Esophagus muscularis mucosa (tissue), 4 donors: Measurements from ENCODE around the gene MYRF. TPM values are rescaled to one million over a fixed set of nuclear protein-coding genes. Genes with fewer than 3 reads are reported as not detected.

Experiments
- DNase-seq: peaks from one replicate; pipeline ENCODE4 v3.0.0-alpha.2; 2017; ENCODE audit errors: extremely low spot score
- H3K27ac ChIP-seq, 4 donors: fragments of 200-600 bp; sonication (generic); replicated peaks in 1 of 4; 1 replicate in 3 of 4; 2 replicates in 1 of 4; pipeline ENCODE4 v1.5.1; 2016 to 2019; ENCODE audit warnings: mild to moderate bottlenecking in 1 of 4
- H3K27me3 ChIP-seq, 4 donors: fragments of 200-600 bp; sonication (generic); one replicate each; pipeline versions ENCODE4 v1.5.1 to v1.6.0; 2016 to 2019
- H3K36me3 ChIP-seq, 4 donors: fragments of 200-600 bp; sonication (generic); one replicate each; pipeline ENCODE4 v1.5.1; 2016 to 2019
- H3K4me1 ChIP-seq, 4 donors: fragments of 200-600 bp; sonication (generic); one replicate each; pipeline ENCODE4 v1.5.1; 2016 to 2019
- H3K4me3 ChIP-seq, 4 donors: fragments of 200-600 bp; sonication (generic); 1 replicate in 2 of 4; 2 replicates in 2 of 4; pipeline ENCODE4 v1.5.1; 2016 to 2019; ENCODE audit warnings: mild to moderate bottlenecking in 4 of 4, moderate library complexity in 1 of 4
- H3K9me3 ChIP-seq, 4 donors: fragments of 200-600 bp; sonication (generic); 1 replicate in 3 of 4; 2 replicates in 1 of 4; pipeline ENCODE4 v1.5.1; 2016 to 2019
- EP300 ChIP-seq: sonication (generic); formaldehyde crosslinking; IDR thresholded peaks from one replicate; pipeline ENCODE4 v1.6.1; 2017; ENCODE audit warnings: antibody characterized with exemption
- POLR2A ChIP-seq: fragments of 450-650 bp; IDR thresholded peaks from one replicate; pipeline ENCODE4 v1.6.1; 2017; ENCODE audit warnings: antibody characterized with exemption, moderate library complexity, mild to moderate bottlenecking, low read depth
- POLR2AphosphoS5 ChIP-seq, 2 donors: sonication (generic); formaldehyde crosslinking; IDR thresholded peaks; one replicate each; pipeline ENCODE4 v1.6.1; 2017; ENCODE audit warnings: antibody characterized with exemption in 2 of 2
- whole genome bisulfite sequencing: methylation state at CpG from one replicate; pipeline ENCODE4 v1.1.5; 2018; 5-methylcytosine and 5-hydroxymethylcytosine counted together
- intact Hi-C: fragments of 100-400 bp; cut with DNase I; formaldehyde crosslinking; loops from one replicate; pipeline ENCODE4 v1.15.1; 2023
- total RNA-seq, 4 donors: library from RNA; depleted of rRNA; stranded (reverse); fragments of >200 nt; gene quantifications; one replicate each; pipeline versions ENCODE4 v1.1.0 to v1.2.1, GENCODE V29; 2016
- TF ChIP-seq, protein P1 (sequence below), 3 experiments: fragments of 200-600 bp in 2 of 3; fragments of 450-650 bp in 1 of 3; sonication (generic) in 2 of 3; IDR thresholded peaks; one replicate each; pipeline ENCODE4 v1.5.1; 2017 to 2019; ENCODE audit warnings: antibody characterized with exemption in 3 of 3, mild to moderate bottlenecking in 2 of 3, moderate library complexity in 1 of 3

MYRF gene
- total RNA-seq, 4 donors from 2014 or later, result under 0.01 to 0.71 (median 0.40) TPM

DNA sequence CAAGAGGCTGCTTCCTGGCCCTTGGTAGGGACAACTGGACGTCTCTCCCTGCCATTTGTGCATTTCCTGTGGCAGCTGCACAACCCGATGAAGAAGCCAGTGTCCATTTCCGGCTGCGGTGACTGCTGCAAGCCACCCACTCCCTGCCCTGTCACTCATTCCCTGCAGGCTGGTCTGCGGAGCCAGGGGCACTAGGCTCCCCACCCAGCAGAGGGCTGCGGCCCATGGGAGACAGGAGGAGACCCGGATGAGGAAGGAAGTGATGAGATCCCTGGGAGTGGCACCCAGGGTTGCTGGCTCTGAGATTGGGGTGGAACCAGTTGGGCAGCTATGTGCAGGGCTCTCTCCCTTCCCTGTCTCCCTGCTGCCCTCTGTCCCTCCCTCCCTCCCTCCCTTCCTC lies 10.0 kb upstream of the MYRF start:
- intact Hi-C loops, result no loop called here
- WGBS, result 72% methylated on average over 2 of the region's 7 CpGs
- no peak for DNase-seq
- H3K4me1 ChIP-seq, result peaks cover 0 to 3% (median under 1%) of the 10 kb centered on the region in 4 donors
- no peaks in the 10 kb centered on the region for H3K9me3 ChIP-seq
- peaks cover 14 to 72% (median 51%) of the 10 kb centered on the region in 4 donors for H3K36me3 ChIP-seq
- no peak overlapping the region for H3K27ac ChIP-seq
- no peak overlapping the region for H3K4me3 ChIP-seq
- no peaks in the 10 kb centered on the region for H3K27me3 ChIP-seq
- TF ChIP-seq EP300 (no peak), POLR2A (no peak), POLR2AphosphoS5 (IDR thresholded peaks at IDR 0.05) (no peak)
- TF ChIP-seq, protein P1, sequence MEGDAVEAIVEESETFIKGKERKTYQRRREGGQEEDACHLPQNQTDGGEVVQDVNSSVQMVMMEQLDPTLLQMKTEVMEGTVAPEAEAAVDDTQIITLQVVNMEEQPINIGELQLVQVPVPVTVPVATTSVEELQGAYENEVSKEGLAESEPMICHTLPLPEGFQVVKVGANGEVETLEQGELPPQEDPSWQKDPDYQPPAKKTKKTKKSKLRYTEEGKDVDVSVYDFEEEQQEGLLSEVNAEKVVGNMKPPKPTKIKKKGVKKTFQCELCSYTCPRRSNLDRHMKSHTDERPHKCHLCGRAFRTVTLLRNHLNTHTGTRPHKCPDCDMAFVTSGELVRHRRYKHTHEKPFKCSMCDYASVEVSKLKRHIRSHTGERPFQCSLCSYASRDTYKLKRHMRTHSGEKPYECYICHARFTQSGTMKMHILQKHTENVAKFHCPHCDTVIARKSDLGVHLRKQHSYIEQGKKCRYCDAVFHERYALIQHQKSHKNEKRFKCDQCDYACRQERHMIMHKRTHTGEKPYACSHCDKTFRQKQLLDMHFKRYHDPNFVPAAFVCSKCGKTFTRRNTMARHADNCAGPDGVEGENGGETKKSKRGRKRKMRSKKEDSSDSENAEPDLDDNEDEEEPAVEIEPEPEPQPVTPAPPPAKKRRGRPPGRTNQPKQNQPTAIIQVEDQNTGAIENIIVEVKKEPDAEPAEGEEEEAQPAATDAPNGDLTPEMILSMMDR (IDR thresholded peaks at IDR 0.05), result no peak

DNA sequence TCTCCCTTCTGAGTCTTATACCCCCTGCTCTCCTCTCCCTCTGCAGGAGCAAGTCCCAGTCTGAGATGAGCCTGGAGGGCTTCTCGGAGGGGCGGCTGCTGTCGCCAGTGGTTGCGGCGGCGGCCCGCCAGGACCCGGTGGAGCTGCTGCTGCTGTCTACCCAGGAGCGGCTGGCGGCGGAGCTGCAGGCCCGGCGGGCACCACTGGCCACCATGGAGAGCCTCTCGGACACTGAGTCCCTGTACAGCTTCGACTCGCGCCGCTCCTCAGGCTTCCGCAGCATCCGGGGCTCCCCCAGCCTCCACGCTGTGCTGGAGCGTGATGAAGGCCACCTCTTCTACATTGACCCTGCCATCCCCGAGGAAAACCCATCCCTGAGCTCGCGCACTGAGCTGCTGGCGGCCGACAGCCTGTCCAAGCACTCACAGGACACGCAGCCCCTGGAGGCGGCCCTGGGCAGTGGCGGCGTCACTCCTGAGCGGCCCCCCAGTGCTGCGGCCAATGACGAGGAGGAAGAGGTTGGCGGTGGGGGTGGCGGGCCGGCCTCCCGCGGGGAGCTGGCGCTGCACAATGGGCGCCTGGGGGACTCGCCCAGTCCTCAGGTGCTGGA lies 8.8 kb upstream of the MYRF start:
- 90% methylated on average over 21 of the region's 42 CpGs for WGBS
- H3K4me3 ChIP-seq, result no peak overlapping the region
- no peaks in the 10 kb centered on the region for H3K27me3 ChIP-seq
- H3K27ac ChIP-seq, result no peak overlapping the region
- H3K9me3 ChIP-seq, result no peaks in the 10 kb centered on the region
- peaks cover 6 to 12% (median 9%) of the 10 kb centered on the region in 4 donors for H3K4me1 ChIP-seq
- TF ChIP-seq EP300, result no peak
- no peak for TF ChIP-seq POLR2A
- no peak for TF ChIP-seq POLR2AphosphoS5 (IDR thresholded peaks at IDR 0.05)
- TF ChIP-seq, protein P1 (IDR thresholded peaks at IDR 0.05), result no peak
- H3K36me3 ChIP-seq, result peaks cover 14 to 60% (median 42%) of the 10 kb centered on the region in 4 donors
- intact Hi-C loops, result no loop called here
- DNase-seq, result no peak

DNA sequence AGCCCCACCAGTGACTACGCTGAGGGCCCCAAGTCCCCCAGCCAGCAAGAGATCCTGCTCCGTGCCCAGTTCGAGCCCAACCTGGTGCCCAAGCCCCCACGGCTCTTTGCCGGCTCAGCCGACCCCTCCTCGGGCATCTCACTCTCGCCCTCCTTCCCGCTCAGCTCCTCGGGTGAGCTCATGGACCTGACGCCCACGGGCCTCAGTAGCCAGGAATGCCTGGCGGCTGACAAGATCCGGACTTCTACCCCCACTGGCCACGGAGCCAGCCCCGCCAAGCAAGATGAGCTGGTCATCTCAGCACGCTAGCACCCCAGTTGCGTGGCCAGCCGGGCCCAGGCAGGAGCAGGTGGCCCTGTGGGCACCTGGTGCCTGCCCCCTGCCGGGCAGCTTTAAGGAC lies 8.3 kb upstream of the MYRF start:
- no peak for DNase-seq
- TF ChIP-seq POLR2AphosphoS5 (IDR thresholded peaks at IDR 0.05), result no peak
- TF ChIP-seq, protein P1 (IDR thresholded peaks at IDR 0.05), result no peak
- TF ChIP-seq EP300, result no peak
- no peak for TF ChIP-seq POLR2A
- H3K4me3 ChIP-seq, result no peak overlapping the region
- WGBS, result 87% methylated on average over 18 of the region's 20 CpGs
- intact Hi-C loops, result no loop called here
- no peak overlapping the region for H3K27ac ChIP-seq
- peaks cover 14 to 55% (median 41%) of the 10 kb centered on the region in 4 donors for H3K36me3 ChIP-seq
- peaks cover 6 to 12% (median 9%) of the 10 kb centered on the region in 4 donors for H3K4me1 ChIP-seq
- H3K9me3 ChIP-seq, result no peaks in the 10 kb centered on the region
- no peaks in the 10 kb centered on the region for H3K27me3 ChIP-seq

DNA sequence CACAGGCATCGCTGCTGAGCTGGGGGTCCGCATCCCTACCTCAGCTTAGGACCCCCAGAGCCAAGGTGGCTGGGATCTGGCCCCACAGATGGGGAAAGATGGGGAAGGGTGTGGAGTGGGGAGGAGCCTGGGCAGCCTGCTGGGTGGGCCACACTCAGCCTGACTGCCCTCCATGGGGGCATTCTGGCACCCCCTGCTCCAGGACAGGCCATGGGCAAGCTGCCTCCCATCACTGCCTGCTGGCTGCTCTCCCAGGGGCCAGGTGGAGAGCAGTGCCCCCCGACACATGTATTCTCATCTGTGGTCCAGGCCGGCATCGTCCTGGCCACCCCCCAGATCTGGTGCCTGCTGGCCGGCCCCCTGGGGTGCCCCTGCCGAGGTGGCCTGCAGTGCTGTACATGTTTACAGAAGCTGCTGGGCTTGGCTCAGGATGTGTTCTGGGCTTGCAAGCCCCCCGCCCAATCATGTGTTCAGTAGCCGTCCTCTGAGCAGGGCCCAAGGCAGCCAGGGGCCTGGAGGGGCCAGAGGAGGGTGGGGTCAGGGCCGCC lies 7.8 kb upstream of the MYRF start:
- Histone ChIP-seq H3K36me3 (peaks cover 14 to 50% (median 38%) of the 10 kb centered on the region in 4 donors), H3K4me1 (peaks cover 6 to 12% (median 9%) of the 10 kb centered on the region in 4 donors), H3K9me3 (no peaks in the 10 kb centered on the region), H3K4me3 (no peak overlapping the region), H3K27ac (no peak overlapping the region), H3K27me3 (peaks cover 0 to 3% (median 0%) of the 10 kb centered on the region in 4 donors)
- 84% methylated on average over 4 of the region's 10 CpGs for WGBS
- TF ChIP-seq POLR2AphosphoS5 (IDR thresholded peaks at IDR 0.05) (no peak), EP300 (no peak), POLR2A (no peak)
- TF ChIP-seq, protein P1 (IDR thresholded peaks at IDR 0.05), result no peak
- intact Hi-C loops, result loop anchor here (5.0 kb wide), 1 partner anchor 363 kb away; no protein-coding TSS in a partner anchor
- DNase-seq, result no peak
